ENCODE data around the gene SMPDL3A. TPM values are rescaled to one million over a fixed set of nuclear protein-coding genes. Genes with fewer than 3 reads are reported as not detected.

Gene SMPDL3A
- total RNA-seq, 1 experiment from 2014 or later, result 8.4 TPM

DNA sequence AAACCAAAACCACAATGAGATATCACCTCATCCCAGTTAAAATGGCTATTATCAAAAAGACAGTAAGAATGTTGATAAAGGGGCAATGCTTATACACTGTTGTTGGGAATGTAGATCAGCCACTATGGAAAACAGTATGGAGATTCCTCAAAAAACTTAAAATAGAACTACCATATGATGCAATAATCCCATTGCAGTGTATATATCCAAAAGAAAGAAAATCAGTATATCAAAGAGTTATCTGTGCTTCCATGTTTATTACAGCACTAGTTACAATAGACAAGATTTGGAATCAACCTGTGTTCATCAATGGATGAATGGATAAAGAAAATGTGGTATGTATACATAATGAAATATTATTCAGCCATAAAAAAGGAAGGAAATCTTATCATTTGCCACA, 13.1 kb upstream of the SMPDL3A start:
- DNase-seq (ENCODE audit: low read depth), result no peak

DNA sequence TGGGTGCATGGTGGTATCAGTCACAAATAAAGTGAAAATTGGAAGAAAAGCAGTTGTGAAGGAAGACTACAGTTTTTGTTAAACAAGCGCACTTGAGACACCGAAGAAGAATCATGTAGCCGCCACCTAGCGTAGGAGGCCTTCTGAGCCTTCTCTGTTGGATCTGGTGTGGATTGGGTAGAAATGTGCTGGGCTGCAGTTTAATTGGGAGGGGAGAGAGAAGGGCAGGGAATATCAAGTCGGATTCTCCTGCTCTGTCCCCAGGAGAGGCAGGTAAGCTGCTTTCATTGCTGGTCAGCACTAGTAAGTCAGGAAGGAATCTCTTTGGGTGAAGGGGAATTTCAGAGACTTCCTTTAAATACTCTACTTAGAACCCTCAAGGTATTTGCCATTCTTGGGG, 10.8 kb upstream of the SMPDL3A start:
- no peak for DNase-seq (ENCODE audit: low read depth)

DNA sequence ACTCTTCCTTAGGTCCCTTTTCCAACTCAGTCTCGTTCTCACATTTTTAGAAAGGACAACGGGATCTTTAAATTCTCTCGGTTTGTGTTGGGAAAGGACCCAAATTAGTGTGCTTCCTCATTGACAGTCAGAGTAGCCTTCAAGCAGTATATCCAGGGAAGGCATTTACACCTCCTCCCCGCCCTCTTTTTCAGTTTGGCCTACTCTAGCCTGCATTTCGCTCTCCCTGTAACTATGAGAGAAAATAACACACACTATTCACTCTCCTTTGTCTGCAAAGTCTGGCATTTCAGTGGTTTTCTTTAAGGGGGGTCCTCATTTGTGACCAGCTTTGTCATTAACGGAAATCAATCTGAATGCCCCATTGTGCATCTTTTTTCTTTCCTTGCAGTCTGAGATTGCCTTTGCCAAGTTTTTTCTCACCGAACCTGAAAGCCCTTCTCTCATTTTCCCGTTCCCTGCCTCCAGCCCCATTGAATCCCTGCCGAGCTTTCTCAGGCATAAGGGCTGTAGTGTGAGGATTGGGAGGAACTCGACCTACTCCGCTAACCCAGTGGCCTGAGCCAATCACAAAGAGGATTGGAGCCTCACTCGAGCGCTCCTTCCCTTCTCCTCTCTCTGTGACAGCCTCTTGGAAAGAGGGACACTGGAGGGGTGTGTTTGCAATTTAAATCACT, 9.9 kb upstream of the SMPDL3A start:
- DNase-seq (ENCODE audit: low read depth), result no peak

DNA sequence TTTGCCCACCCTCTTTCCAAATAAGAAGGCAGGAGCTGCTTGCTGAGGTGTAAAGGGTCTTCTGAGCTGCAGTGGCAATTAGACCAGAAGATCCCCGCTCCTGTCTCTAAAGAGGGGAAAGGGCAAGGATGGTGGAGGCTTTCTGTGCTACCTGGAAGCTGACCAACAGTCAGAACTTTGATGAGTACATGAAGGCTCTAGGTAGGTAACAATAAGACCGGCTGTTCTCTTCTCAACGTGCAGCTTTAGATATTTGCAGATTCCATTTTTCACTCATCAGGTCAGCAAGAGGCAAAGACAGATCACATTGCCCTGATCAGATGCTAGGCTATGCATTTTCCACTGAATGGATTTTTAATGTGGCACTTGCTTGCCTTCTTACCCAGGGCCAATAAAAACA, 9.4 kb upstream of the SMPDL3A start, which contains the start of gene FABP7:
FABP7 (plus strand) TSS at position 50 of the 400 bp plus-strand sequence; CDS start at position 129, 79 bp downstream.
- DNase-seq (ENCODE audit: low read depth), result no peak

DNA sequence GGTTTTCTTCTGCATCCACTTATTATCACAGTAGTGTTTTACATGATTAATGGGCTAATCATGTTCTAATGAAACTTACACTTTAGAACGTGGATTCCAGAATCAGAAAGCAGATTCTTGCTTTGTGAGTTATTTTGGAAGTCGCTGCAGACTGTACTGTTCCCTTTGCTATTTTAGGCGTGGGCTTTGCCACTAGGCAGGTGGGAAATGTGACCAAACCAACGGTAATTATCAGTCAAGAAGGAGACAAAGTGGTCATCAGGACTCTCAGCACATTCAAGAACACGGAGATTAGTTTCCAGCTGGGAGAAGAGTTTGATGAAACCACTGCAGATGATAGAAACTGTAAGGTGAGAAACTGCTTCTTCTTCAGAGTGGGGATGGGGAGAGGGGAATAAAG, 8.9 kb upstream of the SMPDL3A start:
- no peak for DNase-seq (ENCODE audit: low read depth)

DNA sequence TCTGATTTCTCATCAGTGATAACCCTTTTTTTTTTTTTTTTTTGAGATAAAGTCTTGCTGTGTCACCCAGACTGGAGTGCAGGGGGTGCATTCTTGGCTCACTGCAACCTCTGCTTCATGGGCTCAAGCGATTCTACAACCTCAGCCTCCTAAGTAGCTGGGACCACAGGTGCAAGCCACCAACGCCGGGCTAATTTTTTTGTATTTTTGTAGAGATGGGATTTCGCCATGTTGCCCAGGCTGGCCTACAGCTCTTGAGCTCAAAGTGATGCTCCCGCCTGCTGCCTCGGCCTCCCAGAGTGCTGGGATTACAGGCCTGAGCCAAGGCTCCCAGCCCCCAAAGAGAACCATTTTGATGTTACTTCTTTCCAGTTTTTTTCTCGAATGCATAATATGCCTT, 7.3 kb upstream of the SMPDL3A start:
- no peak for DNase-seq (ENCODE audit: low read depth)

DNA sequence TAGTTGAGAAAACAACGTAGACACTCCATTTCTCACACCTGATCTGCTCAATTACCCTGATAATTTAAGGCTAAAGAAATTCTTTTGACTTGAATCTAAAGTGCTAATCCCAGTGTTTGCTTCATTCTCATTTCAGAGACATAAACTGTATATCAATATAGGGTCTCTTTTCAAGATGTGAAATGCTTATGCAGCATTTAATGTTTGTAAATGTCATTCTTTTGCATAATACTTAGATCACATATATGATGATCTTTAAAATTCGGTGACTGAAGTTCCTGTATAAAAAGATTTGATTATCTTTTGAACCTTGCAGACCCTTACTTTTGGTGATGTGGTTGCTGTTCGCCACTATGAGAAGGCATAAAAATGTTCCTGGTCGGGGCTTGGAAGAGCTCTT, 5.7 kb upstream of the SMPDL3A start:
- DNase-seq (ENCODE audit: low read depth), result no peak

DNA sequence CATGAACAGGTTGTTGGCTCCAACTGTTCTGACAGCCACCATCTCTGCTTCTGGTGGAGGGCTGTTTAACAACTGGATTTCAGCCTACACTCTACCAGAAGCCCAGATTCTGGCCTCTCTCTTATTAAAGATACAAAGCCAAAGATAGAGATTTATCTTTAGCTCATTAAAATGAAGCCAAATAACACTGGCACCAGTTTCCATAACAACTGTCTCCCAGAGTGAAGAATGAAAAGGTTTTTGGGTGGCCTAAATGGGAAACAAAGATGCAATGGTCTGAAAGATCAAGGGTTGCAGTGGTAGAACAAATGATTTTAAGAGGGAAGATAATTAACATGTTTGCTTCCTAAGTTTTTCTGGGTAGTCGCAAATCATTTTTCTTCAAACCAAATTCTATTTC, 3.2 kb upstream of the SMPDL3A start:
- no peak for DNase-seq (ENCODE audit: low read depth)

DNA sequence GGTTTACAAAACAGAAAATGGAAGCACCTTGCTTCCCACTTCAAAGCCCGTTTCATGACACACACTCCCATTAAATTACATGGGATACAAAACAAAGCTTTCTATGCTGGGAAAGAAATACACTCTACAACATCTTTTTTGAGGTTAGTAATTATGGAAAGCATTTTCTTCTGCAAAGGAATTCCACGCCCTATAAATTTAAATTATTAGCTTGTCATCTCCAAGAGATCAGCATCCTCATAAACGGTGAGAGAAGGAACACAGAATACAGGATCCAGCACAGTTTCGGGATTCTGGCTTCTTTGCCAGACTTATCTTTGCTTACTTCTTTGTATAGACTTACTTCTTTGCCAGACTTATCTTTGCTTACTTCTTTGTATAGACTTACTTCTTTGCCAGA, 1.3 kb upstream of the SMPDL3A start:
- no peak for DNase-seq (ENCODE audit: low read depth)

DNA sequence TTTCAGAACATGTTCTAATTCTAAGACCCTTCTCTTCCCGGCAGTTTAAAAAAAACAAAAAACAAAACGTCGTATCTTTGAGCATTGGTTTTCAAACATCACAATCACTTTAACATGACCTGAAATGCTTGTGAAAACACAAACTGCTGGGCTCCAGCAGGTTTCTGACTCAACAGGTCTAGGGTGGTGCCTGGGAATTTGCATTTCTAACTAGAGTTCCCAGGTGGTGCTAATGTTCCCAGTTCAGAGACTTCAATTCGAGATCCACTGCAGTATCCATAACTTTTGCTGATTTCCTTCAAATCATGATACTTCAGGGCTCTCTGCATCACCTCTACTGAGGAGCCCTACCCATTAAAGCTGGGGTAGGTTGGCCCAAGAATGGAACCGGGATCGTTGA, 850 bp upstream of the SMPDL3A start:
- no peak for DNase-seq (ENCODE audit: low read depth)

DNA sequence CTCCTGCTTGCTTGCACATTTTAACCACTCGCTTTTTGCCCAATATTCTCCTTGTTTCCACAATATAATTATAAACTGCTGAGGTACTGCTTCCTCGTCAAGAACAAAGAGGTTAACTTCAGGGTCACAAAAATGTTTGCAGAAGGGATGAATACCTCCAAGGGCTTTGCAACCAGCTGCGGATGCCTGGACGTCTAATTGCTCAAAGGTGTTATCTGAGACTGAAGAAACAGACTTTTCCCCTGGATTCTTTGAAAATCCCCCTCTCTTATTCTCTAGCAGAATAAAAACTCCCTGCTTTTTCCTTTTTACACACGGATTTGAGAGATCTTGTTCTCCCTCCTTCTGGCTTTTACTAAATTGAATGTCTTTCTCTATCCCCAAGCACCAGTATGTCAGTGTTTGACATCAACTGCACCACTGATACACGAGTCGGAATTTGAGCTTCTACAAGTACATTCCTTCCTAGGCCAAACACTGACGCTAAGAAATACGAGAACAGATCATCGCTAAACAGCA, 336 bp upstream of the SMPDL3A start:
- no peak for DNase-seq (ENCODE audit: low read depth)

DNA sequence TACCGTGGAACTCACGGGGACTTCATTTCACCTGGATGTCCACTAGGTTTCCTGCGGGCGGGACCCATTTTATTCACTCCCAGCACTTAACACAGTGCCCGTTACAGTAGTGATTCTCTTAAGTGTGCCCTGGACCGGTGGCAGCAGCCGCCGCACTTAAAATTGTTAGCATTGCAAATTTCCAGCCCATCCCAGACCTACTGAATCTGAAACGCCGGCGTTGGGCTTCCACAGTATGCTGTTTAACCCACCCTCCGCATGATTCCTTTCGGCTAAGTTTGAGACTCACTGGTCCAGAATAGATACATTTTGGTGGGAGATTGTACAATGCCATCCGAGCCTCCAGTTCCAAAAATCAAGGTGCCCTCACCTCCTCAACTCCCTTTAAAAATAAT, 967 bp downstream of the SMPDL3A start:
- DNase-seq (ENCODE audit: low read depth), result no peak

DNA sequence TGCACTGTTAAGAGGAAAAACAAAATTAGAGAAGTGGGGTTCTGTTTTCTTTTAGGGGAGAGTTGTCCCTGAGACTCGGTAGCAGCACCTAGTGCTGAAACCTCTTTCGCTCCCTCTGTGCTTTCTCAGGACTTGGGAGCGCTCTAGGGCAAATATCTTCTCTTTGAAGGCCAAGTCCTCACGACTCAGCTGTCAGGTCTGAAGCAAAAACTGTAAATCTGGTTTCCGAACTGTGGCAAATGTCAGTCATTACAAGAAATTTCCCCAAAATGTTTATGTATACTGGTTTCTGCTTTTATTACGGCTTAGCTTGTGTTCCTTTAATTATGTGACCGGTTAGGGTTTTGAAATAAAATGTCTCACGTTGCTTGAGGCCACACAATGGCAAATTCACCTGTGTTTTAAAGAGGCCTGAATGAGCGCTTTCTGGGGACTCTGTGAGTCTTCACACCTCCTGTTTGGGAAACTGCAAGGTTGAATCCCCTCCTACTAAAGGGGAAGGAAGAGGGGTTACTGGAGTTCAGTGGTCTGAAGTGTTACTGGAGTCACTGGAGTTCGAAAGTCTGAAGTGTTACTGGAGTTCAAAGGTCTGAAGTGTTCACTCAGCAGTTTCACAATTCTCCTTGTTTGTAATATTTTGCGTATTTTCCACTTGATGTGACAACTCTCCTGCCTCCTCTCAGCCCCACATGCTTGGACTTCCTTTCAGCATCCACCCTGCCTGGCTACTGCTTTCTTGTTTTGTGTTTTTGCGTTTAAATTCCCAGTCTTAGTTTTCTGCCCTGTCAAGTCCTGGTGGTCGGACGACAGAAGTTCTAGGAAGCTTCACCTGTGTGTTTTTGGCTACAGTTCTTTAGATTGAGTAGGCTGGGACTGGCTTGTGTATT, 1.6 kb downstream of the SMPDL3A start:
- DNase-seq (ENCODE audit: low read depth), result no peak

DNA sequence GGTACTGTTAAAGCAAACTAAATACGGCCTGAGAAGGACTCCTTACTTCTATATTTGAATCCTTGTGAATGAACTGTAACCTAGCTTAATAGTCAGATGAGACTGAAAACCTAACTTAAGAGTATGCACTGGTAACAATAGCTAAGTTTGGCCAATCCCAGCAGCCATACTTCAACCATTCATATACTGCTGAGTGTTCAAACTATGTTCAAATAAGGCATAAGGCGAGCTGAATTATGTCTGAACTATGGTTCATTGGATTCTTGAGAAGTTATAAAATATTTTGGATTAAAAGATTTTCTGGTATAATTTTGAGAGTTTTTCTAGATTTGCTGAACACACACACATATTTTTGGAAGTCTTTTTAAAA, 2.2 kb downstream of the SMPDL3A start:
- no peak for DNase-seq (ENCODE audit: low read depth)

DNA sequence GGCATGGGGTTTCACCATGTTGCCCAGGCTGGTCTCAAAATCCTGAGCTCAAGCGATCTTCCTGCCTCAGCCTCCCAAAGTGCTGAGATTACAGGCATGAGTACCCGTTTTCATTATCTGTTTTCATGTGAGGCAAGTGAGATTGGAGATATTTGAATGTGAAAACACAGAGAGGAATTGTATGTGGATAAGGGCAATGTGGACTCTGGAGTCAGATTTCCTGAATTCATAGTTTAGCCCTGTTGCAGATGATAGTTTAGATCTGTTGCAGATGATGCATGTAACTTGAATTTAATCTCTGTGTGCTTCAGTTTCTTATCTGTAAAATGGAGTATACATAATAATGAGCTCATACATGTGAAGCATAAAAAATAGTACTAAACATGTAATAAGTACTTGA, 3.7 kb downstream of the SMPDL3A start:
- no peak for DNase-seq (ENCODE audit: low read depth)

DNA sequence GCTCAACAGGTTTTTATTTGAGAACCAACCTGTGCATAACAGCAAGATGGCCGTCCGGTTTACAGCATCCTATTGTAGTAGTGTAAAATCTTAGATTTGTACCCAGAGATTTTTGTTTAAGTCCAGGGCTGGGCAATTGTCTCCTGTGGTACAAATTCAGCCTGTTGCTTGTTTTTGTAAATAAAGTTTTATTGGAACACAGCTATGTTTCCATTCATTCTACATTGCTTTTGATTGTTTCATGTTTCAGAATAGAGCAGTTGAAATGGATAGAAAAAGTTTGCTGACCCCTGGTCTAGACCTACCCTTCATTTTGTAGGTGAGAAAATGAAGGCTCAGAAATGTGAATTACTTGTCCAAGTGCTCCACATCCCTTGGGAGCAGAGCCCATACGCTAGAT, 8.5 kb downstream of the SMPDL3A start:
- no peak for DNase-seq (ENCODE audit: low read depth)

DNA sequence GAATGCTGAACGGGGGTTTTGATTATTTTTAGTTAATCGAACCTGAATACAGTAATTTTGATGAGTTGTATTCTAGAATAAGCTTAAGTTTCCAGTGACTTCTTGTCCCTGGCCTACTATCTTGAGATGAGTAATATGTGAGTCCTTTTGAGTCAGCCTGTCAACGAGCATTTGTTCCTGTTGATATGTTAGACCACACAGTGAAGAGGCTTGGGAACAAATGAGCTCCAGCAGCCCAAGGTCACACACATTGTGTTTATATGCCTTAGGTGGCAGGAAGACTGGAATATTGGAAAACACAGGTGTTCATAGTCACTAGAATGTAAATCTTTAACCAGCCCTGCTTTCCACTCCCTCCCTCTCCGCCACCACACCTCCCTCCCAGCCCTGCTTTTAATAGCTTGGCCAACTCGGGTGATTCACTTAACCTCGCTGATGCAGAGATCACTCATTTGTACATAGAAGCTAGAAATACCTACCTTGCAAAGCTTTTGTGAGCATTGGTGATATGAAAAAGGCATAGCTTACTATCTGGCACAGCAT, 9.1 kb downstream of the SMPDL3A start:
- DNase-seq (ENCODE audit: low read depth), result peak; percentile 89

DNA sequence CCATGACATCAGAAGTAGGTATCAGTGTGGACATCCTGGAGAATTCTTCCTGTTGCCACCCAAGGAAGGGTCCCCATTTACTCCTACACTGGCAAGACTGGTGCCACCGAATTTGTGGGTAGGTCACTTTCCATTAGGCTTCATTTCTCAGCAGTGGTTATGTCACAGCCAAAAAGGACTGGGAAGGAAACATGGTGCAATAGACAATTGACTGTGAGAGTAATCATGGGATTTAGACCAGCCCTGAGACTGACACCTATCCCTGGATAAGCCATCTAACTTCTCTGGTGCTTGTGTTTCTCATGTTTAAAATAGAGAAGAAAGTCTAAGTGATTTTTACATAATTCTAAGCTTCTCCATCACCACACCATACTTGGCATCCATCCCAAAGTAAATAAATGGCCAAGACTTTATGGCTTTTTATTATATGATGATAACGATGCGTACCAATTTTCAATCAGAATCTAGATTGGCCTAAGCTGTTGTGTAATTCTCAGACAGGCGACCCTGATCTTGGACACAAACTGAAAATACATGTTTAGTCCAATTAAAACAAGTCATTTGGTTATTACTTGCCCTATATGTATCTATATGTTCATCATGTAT, 10.2 kb downstream of the SMPDL3A start:
- no peak for DNase-seq (ENCODE audit: low read depth)

DNA sequence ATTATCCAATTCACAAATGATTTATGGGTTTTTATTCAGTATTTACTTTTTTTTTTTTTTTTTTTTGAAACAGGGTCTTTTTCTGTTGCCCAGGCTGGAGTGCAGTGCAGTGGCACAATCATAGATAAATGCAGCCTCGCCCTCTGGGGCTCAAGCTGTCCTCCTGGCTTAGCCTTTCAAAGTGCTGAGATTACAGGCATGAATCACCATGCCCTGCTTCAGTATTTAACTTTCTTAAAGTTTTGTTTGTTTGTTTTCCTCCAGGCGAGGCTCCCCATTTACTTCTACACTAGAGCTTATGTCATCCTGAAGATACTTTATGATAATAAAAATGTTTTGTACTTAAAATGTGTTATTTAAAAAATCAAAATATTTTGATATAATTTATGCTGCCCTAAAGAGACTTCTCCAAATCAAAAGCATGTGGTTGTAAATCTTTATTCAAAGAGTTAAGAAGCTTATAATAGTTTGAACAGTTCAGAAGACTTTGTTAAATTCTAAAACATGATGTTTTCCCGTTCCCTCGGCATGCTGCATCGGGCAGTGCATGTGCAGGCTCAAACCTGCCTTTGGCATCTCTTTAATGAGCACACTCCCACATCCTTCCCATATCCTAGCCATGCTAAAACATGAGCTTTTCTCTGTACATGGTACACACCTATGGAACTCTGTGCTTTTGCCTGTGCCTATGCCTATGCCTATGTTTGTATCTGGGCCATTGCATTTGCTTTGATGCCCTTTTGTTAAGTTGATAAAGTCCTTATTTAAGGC, 11.0 kb downstream of the SMPDL3A start:
- no peak for DNase-seq (ENCODE audit: low read depth)

DNA sequence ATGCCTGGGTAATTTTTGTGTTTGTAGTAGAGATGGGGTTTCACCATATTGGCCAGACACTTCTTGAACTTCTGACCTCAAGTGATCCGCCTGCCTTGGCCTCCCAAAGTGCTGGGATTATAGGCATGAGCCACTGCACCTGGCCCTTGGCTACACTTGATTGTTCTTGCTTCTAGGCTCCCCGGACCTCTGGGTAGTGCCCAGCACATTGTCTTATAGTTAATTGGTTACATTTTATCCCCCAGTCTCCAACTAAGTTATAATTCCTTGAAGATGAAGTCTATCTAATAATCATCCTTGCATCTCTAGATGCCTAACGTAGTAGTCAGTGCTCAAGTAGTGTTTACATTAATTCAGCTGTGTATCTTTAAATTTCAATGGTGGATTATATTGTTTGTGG, 11.8 kb downstream of the SMPDL3A start:
- no peak for DNase-seq (ENCODE audit: low read depth)

DNA sequence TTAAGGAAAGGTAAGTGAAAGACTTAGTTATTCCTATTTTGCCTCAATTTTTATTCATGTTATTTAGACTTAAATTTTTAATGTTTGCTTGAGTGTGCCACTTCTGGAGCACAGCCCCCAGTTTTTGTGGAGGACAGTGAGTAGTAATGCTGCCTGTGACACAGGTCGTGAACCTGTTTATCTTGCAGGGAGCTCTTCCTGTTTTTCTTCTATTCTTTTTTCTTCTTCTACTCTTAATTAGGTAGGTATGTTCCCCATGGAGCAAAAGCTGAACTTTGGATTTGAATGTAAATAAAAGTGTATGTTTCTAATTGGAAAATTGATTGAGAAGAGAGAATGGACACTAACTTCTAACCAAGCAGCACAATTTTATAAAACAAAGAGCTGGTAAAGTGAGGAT, 12.3 kb downstream of the SMPDL3A start:
- no peak for DNase-seq (ENCODE audit: low read depth)
